Measurements from ENCODE around the gene SCAMP2.
A peak's percentile ranks its signal among the peaks of the same experiment; 100 is the strongest.

The SCAMP2 gene

DNA sequence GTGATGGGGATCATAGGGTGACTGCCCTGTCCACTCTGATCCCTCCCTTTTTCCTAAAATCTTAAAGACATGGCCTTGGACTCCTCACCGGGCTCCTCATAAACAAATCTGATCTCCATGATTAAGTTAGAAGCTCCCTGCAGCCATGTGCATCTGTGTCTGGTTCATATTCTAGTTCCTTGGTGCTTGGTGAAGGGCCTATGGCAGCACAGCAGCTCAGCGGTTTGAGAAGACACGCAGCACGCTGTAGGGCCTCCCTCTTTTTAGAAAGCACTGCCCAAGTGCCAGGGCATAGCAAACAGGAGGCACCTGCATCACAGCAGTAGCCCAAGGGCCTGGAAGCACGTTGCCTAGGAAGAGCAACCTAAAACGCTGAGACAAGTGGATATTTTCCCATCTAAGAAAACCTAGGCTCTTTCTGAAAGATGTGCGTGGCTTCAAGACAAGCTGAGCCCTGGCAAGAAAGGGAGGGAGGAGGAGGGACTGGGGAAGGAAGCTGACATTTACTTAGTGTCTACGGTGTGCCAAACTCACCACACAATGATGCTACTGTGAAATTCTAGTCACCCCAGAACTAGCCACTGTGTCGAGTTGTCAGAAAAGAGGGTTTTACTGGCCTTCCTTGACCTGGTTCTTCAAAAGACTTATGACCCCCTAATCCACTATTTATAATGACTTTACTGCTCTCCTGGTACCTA lies 15.3 kb downstream of the SCAMP2 start:
- DNase-seq, result no peak

GRCh38 chr15:74857082-74857655 lies 16.0 kb downstream of the SCAMP2 start:
- no peak for DNase-seq

- no peak for DNase-seq
These were observed 16.6 kb downstream of the SCAMP2 start for GRCh38 chr15:74856537-74856936.

- DNase-seq, result no peak
These were observed 17.3 kb downstream of the SCAMP2 start for GRCh38 chr15:74855857-74856256.

DNA sequence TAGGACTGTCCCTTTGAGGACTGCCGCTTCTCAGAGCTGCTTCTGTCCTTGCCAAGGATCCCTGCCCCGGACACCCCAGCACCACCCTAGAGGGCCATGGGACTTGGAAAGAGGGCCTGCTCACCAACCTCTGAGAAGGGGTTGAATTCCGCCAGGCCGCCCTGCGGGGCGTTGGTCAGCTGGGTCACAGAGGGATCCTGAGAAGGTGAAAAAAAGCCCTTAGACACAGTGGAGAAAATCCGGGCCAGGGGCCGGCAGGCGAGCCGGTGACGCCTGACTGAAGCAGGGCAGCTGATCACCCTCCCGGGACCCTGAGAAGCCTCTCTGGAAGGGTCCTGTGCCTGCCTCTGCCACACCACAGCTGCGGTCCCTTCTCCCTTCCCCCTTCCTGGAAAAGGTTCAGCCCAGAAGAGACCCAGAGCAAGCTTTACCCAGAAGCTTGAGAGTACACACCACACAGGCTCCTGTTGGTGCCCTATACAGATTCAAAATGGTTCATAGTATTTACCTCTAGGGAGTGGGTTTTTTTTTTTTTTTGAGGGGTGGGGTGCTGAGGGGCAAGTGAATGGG lies 18.6 kb downstream of the SCAMP2 start:
- no peak for DNase-seq

DNA sequence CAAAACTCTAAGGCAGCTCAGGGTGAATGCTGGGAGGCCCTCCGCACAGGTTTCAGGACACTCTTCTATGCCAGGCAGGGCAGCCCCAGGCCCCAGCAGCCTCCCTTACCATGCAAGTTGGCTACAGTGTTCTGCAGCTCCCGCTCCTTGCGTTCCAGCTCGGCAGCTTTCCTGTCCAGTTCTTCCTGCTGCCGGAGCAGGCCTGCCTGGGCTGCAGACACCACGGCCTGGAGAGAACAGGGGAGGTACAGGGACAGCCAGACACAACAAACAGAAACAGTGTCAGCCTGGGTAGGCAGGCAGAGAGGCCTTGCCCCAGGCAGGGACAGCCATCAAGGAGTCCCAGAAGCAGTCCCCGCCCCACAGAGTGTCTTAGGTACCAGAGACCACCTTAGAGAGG lies 21.2 kb downstream of the SCAMP2 start:
- DNase-seq, result no peak

- no peak for DNase-seq
These were observed 22.8 kb downstream of the SCAMP2 start for GRCh38 chr15:74850393-74850792.

DNA sequence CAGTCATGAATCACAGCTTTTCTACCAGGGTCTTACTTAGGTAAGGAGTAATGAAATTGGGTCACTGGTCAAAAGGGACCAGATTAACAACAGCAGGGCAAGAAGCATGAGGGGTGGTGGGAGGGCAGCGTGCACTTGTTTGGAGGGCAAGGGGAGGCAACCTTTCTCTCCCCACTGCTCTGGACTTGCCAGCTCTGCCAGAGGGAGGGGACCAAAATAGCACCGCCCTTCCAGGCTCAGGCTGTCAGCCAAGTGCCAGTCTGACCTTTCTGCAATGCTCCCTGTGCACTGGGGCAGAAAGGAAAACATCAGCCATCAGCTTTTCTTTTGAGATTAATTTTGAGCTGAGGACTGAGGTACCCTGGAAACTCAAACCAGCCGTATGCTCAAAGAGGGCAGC lies 25.7 kb downstream of the SCAMP2 start:
- no peak for DNase-seq

DNA sequence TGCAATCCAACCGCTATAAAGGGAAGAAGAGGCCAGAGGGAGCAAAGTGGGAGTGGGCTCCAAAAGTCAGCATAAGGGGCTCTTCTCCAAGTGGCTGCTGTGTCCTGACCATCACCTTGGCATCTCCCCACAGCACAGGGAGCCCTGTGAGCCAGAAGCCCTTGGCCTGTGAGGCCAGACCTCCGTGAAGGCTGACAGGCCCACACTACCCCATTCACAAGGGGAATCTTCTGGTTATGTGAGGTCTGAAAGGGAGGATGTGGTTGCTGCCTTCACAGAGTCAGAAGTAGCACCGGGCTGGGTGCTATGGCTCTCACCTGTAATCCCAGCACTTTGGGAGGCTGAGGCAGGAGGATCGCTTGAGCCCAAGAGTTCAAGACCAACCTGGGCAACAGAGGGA lies 27.6 kb downstream of the SCAMP2 start:
- DNase-seq, result no peak

DNA sequence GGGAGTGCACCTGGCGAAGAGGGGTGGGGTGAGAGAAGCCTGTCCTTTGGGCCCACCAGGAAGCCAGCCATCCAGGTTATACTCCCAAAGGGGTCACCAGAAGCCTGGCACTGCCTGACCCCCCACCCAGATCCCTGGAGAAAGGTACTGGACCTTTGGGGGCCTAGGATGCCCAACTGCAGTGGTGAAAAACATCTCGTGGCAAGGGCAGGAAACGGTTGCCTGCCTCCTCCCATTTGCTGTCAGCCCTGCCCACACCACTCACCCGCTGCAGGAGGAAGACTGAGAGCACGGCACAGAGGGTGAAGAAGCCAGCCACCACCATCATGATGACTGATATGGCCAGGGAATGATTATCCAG lies 28.0 kb downstream of the SCAMP2 start:
- peak in 1 of 3 donors; percentile 30 for DNase-seq

DNA sequence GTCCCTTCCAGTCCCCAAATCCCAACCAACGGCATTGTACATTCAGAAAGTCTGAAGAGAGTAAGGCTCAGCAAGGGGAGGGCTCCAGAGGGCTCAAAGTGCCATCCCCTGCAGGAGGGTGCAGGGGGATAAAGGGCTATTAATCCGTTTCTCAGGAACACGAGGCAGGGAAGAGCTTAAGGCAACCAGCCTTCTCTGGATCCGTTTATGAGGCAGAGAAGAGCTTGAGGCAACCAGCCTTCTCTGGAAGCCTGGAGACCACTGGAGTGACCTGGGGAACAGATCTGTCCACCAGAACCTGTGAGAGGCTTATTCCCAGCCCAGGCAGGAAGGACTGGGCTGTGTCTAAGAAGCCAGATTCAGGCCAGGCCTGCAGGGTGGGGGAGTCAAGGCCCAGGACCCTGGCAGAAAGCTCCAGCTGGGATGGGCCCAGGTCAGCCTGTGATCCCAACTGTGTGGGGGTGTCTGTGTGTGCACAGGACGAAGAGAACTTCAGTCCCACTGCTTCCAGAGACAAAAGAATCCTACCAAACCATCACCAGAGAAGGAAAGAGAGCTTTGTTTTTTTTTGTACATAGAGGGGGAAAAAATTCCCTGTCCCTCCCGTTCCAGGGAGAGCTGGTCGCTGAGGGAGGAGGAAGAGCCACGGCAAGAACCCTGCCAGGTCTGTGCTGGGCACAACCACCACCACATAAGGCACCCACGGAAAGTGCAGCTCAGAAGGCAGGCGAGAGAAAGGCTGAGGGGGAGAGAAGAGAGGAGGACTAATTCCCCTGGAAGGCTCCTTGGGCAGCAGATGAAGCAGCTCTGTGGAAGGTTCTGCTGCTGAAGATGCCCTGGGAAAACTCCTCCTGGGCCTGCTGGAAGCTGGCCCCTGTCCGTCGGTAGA lies 28.6 kb downstream of the SCAMP2 start:
- DNase-seq, result no peak

DNA sequence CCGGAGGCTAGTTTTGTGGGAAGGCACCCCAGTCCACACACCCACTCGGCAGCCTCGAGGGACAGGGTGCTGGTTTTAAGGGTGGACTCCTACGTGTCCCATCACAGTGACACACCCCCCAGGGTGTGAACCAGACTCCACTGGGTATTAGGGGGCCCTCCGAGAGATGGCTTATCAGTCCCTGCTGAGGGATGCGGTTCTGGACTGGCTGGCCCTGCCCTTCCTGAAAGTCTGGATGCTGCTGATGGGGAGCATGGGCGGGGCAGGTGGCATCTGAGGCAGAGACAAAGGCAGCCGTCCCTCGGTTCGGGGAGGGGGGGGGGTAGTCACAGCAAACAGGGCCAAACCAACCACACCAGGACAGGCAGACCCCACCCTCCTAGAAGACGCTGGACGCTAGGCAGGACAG lies 29.3 kb downstream of the SCAMP2 start:
- no peak for DNase-seq

DNA sequence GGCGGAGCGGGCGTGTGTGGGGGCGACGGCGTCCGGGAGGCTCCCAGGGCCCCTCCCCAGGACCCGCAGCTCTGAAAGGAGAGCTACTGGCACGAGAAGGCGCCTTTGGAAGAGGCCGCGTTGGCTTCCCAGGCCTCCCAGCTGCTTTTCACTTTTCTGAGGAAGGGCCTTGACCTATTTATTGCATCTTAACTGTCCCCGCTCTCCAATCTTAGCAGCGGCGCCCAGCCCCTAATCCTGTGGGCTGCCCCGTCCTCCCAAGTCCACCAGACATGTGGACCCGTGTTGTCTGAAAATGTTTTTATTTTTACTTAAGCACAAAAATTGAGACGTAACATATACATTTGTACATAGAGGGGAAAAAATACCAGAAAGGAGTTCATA lies 29.7 kb downstream of the SCAMP2 start:
- no peak for DNase-seq

DNA sequence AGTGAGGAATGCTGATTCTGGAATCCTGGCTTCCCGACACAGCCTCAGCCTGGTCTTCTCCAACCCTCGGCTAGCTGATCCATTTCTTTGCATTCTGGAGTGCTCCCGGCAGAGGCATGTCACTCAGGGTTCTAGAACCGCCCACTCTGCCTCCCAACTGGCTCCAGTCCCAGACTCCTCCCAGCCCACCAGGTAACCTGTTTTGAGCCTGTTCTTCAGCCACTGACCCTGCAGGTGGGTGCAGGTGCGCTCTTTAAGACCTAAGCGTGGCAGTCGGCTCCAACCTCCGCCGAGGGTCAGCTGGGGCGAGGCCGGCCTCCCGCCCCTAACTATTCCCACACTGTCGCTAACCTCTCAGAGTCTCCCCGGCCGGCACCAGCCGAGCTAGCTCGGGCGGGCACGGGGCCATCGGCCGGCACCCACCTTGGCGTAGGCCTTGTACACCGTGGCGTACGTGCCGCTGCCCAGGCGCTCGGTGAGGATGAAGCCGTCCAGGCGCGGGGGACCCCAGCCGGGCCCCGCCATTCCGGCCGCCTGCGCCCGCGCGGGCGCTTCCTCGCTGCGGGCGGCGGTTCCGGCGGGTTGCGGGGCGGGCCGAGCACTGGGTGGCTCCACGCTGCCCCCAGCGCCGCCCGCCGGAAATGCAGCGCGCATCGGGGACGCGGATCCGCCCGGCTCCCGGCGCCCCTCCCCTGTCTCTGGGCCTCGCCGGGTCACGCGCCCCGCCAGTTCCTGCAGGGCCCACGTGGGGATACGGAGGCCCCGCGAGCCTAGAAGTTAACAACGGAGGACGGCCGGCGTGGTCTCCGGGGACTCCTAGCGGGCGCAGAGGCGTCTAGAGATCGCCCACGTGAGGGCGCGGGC lies 30.4 kb downstream of the SCAMP2 start, which contains the start of gene ULK3:
Gene ULK3, minus strand, starts transcription at position 576 of the 864 bp plus-strand sequence. Its CDS starts 51 bp downstream, at position 525.
- peak; percentile 94 to 98 (median 97) for DNase-seq

- no peak for DNase-seq
These were observed 31.2 kb downstream of the SCAMP2 start for GRCh38 chr15:74841891-74842373.

- no peak for DNase-seq
These were observed 32.1 kb downstream of the SCAMP2 start for GRCh38 chr15:74840851-74841775.

GRCh38 chr15:74839526-74840395 lies 33.4 kb downstream of the SCAMP2 start:
- no peak for DNase-seq

- DNase-seq, result no peak
These were observed 34.2 kb downstream of the SCAMP2 start for GRCh38 chr15:74838746-74839525.

DNA sequence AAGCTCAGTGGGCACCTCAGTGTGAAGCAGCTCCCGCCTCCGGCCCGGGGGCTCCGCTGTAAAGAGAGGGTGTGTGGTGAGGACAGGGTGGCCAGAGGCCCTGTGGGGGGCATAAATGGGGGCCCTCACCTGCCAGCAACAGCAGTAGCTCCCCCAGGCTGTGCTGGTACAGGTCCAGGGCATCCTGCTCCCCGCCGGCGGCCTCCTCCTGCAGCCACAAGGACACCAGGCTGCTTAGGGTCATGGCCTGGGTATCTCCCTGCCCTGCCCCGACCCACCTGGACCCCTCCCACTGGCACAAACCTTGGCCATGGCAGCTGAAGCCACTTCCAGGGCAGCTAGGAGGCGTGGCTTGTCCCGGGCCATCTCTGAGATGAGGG lies 35.0 kb downstream of the SCAMP2 start:
- no peak for DNase-seq
